Ectodermal cell (in vitro differentiated cells): Measurements from ENCODE around the gene KLHL14.

ENCODE experiments used
- H3K27ac ChIP-seq: 2 replicates; pipeline ENCODE4 v1.7.0; 2013; ENCODE audit warnings: mild to moderate bottlenecking, low read depth, low read length; ENCODE audit not compliant: insufficient read depth, poor library complexity, severe bottlenecking
- H3K27me3 ChIP-seq: 2 replicates; pipeline ENCODE4 v1.7.0; 2013; ENCODE audit warnings: mild to moderate bottlenecking, low read length; ENCODE audit not compliant: insufficient read depth, control insufficient read depth, poor library complexity, severe bottlenecking
- H3K36me3 ChIP-seq: one replicate; pipeline ENCODE4 v1.7.0; 2013; ENCODE audit warnings: low read length; ENCODE audit not compliant: control insufficient read depth, insufficient read depth
- H3K4me1 ChIP-seq: one replicate; pipeline ENCODE4 v1.7.0; 2013; ENCODE audit warnings: low read length; ENCODE audit not compliant: control insufficient read depth, insufficient read depth
- H3K4me3 ChIP-seq: 2 replicates; pipeline ENCODE4 v1.7.0; 2013; ENCODE audit warnings: low read depth, low read length, control low read depth; ENCODE audit not compliant: insufficient read depth
- H3K9me3 ChIP-seq: 2 replicates; pipeline ENCODE4 v1.7.0; 2013; ENCODE audit warnings: mild to moderate bottlenecking, low read length, moderate library complexity; ENCODE audit not compliant: control insufficient read depth
- WGBS, 2 experiments: methylation state at CpG; one replicate each; pipeline ENCODE4 v1.1.7; 2013; ENCODE audit warnings: missing lambda C conversion rate in 2 of 2; 5-methylcytosine and 5-hydroxymethylcytosine counted together

Gene KLHL14

DNA sequence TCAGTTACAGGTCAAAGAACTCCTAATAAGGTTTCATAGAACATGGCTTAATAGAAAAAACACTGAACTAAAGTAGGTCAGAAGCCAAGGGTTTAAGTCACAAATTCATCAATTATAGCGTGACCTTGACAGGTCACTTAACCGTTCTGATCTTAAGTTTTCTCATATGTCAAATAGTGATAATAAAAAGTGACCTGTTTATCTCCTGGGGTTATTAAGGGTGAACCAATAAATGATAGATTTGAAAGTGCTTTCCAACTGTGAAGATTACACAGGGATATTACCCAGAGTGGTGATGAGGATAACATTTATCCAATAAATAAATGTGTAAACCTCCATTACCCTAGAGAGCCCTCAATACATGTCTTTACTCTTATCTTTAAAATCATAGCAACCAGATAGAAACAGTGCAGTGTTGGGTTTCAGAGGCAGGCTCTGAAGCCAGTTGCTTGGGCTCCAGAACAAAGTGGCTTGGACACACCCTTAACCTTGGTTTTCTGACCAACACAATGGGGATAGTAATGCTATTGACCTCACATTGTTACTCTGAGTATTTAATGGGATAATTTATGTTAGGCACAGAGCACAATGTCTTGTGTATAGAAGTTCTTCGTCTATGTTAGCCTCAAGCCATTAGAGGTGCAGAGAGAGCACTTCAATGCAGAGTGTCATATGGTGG, 48.6 kb downstream of the KLHL14 start:
- H3K9me3 ChIP-seq = no peaks in the 10 kb centered on the region
- H3K4me3 ChIP-seq = no peak overlapping the region
- no peaks in the 10 kb centered on the region for H3K4me1 ChIP-seq
- H3K27me3 ChIP-seq = no peaks in the 10 kb centered on the region
- no peaks in the 10 kb centered on the region for H3K36me3 ChIP-seq
- no peak overlapping the region for H3K27ac ChIP-seq
- 93 to 94% methylated on average over 3 of the region's 3 CpGs for WGBS, 2 experiments

DNA sequence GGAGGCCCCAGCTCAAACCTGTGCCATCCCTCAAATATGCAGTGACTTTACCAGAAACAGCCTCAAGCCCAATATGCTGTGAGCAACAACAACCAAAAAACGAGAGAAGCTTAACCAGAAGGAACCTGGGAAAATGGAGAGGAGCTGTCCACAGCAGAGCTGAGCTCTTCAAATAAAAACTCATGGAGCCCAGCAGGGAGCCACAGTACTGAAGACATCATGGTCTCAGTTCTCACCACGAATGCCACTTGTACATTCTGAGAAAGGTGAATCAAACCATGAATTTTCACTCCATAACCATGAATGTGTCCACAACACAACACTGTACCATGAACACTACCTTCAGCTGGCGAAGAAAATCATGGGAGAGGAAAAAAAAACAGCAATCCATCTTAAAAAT, 50.5 kb downstream of the KLHL14 start:
- Histone ChIP-seq H3K9me3 (no peaks in the 10 kb centered on the region), H3K27ac (no peak overlapping the region), H3K4me1 (no peaks in the 10 kb centered on the region), H3K27me3 (no peaks in the 10 kb centered on the region), H3K4me3 (no peak overlapping the region), H3K36me3 (no peaks in the 10 kb centered on the region)
- 90 to 93% methylated on average over 3 of the region's 3 CpGs for WGBS, 2 experiments

DNA sequence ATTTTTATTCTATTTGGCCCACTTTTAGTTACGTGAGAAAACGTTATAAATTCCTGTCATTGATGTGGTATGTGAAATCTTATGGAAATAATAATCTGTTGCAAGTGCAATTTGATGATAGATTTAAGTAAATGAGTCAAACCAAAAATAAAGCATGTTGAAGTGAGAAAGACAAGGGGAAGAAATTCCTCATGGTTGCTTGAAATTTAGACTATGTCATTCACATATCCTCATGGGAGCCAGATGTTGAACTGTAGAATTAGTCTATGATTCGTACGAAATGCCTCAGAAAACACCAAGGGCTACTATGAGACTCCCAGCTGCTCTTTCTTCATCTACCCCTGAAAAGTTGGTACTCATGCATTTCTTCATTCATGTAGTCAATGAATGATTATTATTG, 55.7 kb downstream of the KLHL14 start:
- H3K27me3 ChIP-seq = no peaks in the 10 kb centered on the region
- H3K9me3 ChIP-seq = no peaks in the 10 kb centered on the region
- 94 to 96% methylated on average over 4 of the region's 4 CpGs for WGBS, 2 experiments
- H3K36me3 ChIP-seq = no peaks in the 10 kb centered on the region
- no peaks in the 10 kb centered on the region for H3K4me1 ChIP-seq
- H3K4me3 ChIP-seq = no peak overlapping the region
- H3K27ac ChIP-seq = no peak overlapping the region

DNA sequence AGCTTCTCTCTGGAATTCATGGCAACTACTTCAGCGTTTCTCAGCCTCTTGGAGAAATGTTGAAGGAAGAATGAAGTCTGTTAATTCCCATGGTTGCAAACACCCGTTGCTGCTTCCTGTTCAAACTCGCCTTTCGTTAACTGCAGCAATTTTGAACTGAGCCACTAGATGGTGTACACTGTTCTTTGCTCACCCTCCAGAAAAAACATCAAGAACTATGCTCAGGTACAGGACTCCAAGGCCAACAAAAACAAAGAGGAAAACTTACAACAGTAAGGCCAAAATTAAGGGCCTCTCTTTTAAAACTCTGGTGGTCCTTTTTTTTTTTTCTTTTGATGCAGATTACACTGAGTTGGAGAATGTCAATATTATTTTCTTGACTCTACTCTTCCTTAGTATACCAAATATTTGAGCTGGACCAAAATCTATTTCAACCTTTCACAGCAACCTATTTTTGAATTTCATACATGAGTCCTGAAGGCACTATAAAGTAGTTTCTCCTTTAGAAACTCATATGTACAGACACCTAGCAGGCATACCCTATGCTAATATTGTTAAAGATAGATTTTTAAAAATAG, 58.2 kb downstream of the KLHL14 start:
- no peaks in the 10 kb centered on the region for H3K9me3 ChIP-seq
- no peaks in the 10 kb centered on the region for H3K4me1 ChIP-seq
- H3K27me3 ChIP-seq = no peaks in the 10 kb centered on the region
- H3K36me3 ChIP-seq = no peaks in the 10 kb centered on the region
- no peak overlapping the region for H3K4me3 ChIP-seq
- 7 to 9% methylated on average over 4 of the region's 4 CpGs for WGBS, 2 experiments
- H3K27ac ChIP-seq = no peak overlapping the region

DNA sequence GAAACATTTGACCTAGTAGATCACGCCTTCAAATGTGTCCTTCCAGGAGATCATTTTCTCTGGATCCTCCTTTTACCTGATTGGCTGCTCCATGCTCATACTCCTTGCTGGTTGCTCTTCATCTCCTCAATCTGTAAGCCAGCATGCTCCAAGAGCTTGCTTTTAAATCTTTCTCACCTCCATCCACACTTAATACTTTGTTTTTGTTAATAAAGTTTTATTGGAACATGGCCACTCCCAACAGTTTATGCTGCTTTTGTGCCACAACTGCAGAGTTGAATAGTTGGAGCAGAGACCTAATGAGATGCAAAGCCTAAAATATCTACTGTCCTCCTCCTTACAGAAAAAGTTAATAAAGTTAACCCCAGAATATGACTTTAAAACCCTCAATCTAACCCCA, 60.0 kb downstream of the KLHL14 start:
- H3K27me3 ChIP-seq = no peaks in the 10 kb centered on the region
- H3K9me3 ChIP-seq = no peaks in the 10 kb centered on the region
- H3K36me3 ChIP-seq = no peaks in the 10 kb centered on the region
- H3K4me1 ChIP-seq = no peaks in the 10 kb centered on the region
- no peak overlapping the region for H3K27ac ChIP-seq
- H3K4me3 ChIP-seq = no peak overlapping the region
- 89 to 99% methylated on average over 1 of the region's 1 CpG for WGBS, 2 experiments

DNA sequence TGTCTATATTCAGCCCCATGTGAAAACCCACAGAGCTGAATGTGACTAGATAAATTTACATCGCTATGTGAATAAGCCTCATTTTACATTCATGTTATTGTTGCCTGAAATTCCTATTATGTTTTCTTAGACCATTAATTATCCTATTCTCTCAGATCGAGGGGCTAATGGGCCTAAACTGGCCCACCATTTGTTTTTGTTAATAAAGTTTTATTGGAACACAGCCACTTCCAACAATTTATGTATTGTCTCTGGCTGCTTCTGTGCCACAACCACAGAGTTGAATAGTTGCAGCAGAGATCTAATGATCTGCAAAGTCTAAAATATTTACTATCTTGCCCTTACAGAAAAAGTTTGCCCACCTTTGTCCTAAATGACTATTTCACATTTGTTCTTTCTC, 61.0 kb downstream of the KLHL14 start:
- Histone ChIP-seq H3K36me3 (no peaks in the 10 kb centered on the region), H3K4me3 (no peak overlapping the region), H3K4me1 (no peaks in the 10 kb centered on the region), H3K27ac (no peak overlapping the region), H3K9me3 (no peaks in the 10 kb centered on the region), H3K27me3 (no peaks in the 10 kb centered on the region)
- WGBS, 2 experiments = 89 to 92% methylated on average over 2 of the region's 2 CpGs

DNA sequence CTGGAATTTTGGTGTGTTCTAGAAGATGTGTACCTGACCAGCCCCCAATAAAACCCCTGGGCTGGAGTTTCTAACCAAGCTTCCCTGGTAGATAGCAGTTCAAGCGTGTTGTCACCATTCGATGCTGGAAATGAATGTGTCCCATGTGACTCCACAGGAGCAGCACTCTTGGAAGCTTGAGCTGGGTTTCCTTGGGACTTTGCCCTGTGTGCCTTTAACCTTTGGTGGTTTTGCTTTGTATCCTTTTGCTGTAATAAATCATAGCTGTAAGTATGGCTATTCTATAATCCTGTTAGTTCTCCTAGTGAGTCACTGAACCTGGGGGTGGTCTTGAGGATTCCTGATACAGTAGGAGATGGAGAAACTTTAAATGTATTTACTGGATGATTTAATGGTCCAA, 65.2 kb downstream of the KLHL14 start:
- Histone ChIP-seq H3K36me3 (no peaks in the 10 kb centered on the region), H3K4me1 (no peaks in the 10 kb centered on the region), H3K27me3 (no peaks in the 10 kb centered on the region), H3K27ac (no peak overlapping the region), H3K9me3 (no peaks in the 10 kb centered on the region), H3K4me3 (no peak overlapping the region)
- 92 to 99% methylated on average over 2 of the region's 2 CpGs for WGBS, 2 experiments

DNA sequence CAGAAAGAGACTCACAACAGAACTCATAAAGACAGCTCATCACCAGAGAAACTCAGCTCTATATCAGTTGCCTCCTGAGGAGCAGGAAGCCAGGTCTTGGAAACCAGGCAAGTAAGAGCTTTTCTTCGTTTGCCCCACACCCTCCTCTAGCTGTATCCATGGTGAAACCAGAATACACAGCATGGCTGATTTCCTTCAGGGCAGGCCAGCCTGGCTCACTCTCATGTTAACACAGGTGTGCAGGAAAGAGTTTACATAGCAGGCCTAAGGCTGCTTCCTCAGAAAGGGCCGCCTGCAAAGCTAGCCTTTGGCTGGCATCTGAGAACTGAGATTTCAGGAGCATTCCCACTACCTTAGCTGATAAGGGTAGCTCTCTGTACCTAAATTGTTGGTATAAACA, 65.7 kb downstream of the KLHL14 start:
- no peaks in the 10 kb centered on the region for H3K27me3 ChIP-seq
- 92 to 93% methylated on average over 2 of the region's 2 CpGs for WGBS, 2 experiments
- no peaks in the 10 kb centered on the region for H3K4me1 ChIP-seq
- no peaks in the 10 kb centered on the region for H3K36me3 ChIP-seq
- no peaks in the 10 kb centered on the region for H3K9me3 ChIP-seq
- no peak overlapping the region for H3K27ac ChIP-seq
- H3K4me3 ChIP-seq = no peak overlapping the region

DNA sequence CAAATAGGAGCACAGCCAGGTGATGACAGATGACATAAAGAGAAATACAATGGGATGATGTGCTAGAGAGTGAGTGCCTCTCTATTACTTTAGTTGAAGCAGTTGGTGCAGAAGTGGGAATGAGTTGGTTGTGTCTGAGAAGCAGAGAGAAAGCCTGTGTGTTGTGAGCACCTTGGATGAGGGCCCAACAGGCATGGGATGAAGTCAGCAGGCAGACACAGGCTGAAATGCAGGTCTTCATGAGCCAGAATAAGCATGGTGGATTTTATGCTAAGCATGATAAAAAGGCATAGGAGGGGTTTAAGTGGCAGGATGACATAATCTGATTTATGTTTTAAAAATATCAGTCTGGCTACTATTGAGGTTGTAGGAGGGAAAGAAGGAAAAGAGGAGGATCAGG, 71.5 kb downstream of the KLHL14 start:
- Histone ChIP-seq H3K27me3 (no peaks in the 10 kb centered on the region), H3K9me3 (no peaks in the 10 kb centered on the region), H3K27ac (no peak overlapping the region), H3K4me1 (no peaks in the 10 kb centered on the region), H3K36me3 (no peaks in the 10 kb centered on the region), H3K4me3 (no peak overlapping the region)

DNA sequence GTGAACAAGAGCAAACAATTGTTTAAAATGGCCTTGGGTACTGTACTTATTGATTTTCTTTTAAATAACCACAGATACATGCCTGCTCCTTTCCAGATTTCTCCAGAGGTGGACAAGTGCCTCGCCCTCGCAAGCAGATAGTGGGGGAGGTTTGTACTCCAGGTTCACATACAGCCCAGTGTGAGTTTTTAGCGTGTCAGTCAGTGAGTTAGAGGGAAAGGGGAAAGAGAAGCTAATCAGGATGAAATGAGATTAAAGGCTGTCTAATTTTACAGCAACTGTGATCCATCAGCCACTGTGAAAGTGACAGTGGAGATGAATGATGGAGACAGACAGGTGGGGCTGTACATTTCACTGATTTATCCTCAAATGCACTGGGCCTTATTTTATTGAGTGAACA, 74.7 kb downstream of the KLHL14 start:
- 90 to 91% methylated on average over 3 of the region's 3 CpGs for WGBS, 2 experiments
- no peaks in the 10 kb centered on the region for H3K36me3 ChIP-seq

DNA sequence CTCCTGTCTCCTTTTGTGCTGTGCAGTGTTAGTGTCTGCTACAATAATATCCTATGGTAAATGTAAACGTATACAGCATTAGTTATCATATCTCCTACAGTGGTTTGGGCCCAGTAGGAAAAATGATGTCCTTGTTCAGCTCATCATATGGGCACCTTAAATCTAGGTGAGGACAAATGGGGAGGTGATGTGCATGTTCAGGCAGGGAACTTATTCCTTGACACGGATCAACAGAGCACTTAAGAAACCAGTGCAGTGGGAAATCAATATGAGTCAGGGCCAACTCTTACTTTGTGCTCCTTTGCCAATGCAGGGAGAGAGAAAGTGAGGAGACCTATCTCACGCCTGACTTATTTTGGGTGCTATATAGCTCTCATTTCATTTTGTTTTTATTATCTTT, 76.4 kb downstream of the KLHL14 start:
- Histone ChIP-seq H3K4me3 (no peak overlapping the region), H3K9me3 (no peaks in the 10 kb centered on the region)
- 96 to 100% methylated on average over 2 of the region's 3 CpGs for WGBS, 2 experiments

More for the DNA sequence above, 74.7 kb downstream of the KLHL14 start:
- Histone ChIP-seq H3K27ac (no peak overlapping the region), H3K9me3 (no peaks in the 10 kb centered on the region), H3K4me1 (no peaks in the 10 kb centered on the region), H3K27me3 (no peaks in the 10 kb centered on the region), H3K4me3 (no peak overlapping the region)

More for the DNA sequence above, 76.4 kb downstream of the KLHL14 start:
- no peaks in the 10 kb centered on the region for H3K4me1 ChIP-seq
- no peaks in the 10 kb centered on the region for H3K36me3 ChIP-seq
- H3K27ac ChIP-seq = no peak overlapping the region
- H3K27me3 ChIP-seq = no peaks in the 10 kb centered on the region
